Endothelial cell of umbilical vein (primary cell): ENCODE measurements around the gene SLC30A2. TPM values are rescaled to one million over a fixed set of nuclear protein-coding genes. Genes with fewer than 3 reads are reported as not detected.

Experiments
- BruUV-seq: library from RNA; stranded (reverse); fragments of 400-500 nt; replicated peaks from 2 replicates; lab custom pipeline; 2021; lab: Mats Ljungman, UMichigan
- CTCF ChIA-PET: fragments of 300-600, 350-600 bp; sonication (Branson Sonifier 250); formaldehyde crosslinking; loops from one replicate; lab custom pipeline; 2021; ENCODE audit warnings: antibody characterized with exemption, inconsistent platforms; lab: Charles Lee
- POLR2A ChIA-PET: fragments of 300-600, 350-600 bp; sonication (Branson Sonifier 250); formaldehyde crosslinking; loops from one replicate; lab custom pipeline; 2021; ENCODE audit warnings: antibody characterized with exemption, inconsistent platforms; lab: Charles Lee
- DNase-seq: peaks from one replicate; pipeline ENCODE4 v3.0.0-alpha.2; 2011; ENCODE audit warnings: low read depth, low spot score
- FAIRE-seq: peaks from 2 replicates; lab custom pipeline; 2011; peaks lifted over from hg19 to GRCh38; lab: Jason Lieb, UNC
- H2AFZ ChIP-seq: 2 replicates; pipeline ENCODE4 v1.6.0; 2012; ENCODE audit warnings: low read depth, low read length, control low read depth, inconsistent platforms
- H3K27ac ChIP-seq: 2 replicates; pipeline ENCODE4 v1.5.1; 2011; ENCODE audit warnings: low read depth, mild to moderate bottlenecking, control low read depth, low read length, moderate library complexity; ENCODE audit not compliant: insufficient read depth
- H3K27me3 ChIP-seq, 2 experiments: 2 replicates each; pipeline versions ENCODE4 v1.6.0 to v1.6.1; 2011; ENCODE audit warnings: low read length in 2 of 2, mixed read lengths in 1 of 2; ENCODE audit not compliant: control insufficient read depth in 2 of 2, insufficient read depth in 2 of 2
- H3K36me3 ChIP-seq, 2 experiments: 2 replicates in 1 of 2; 3 replicates in 1 of 2; pipeline ENCODE4 v1.5.1; 2011; ENCODE audit warnings: low read length in 2 of 2, mild to moderate bottlenecking in 1 of 2, moderate library complexity in 1 of 2; ENCODE audit not compliant: control insufficient read depth in 2 of 2, insufficient read depth in 2 of 2; ENCODE audit errors: extremely low read depth in 1 of 2
- H3K4me1 ChIP-seq: 3 replicates; pipeline ENCODE4 v1.5.1; 2011; ENCODE audit warnings: mild to moderate bottlenecking, low read length; ENCODE audit not compliant: control insufficient read depth, insufficient read depth; ENCODE audit errors: extremely low read depth
- H3K4me2 ChIP-seq: 2 replicates; pipeline ENCODE4 v1.6.1; 2011; ENCODE audit warnings: low read length, control low read depth, mixed read lengths; ENCODE audit not compliant: insufficient read depth
- H3K4me3 ChIP-seq, 3 experiments: fragments of 200-600 bp in 1 of 3; sonication (generic), shearing (Covaris generic) in 1 of 3; replicated peaks in 1 of 3; 2 replicates each; pipeline ENCODE4 v1.5.1; 2011 to 2016; ENCODE audit warnings: control low read depth in 3 of 3, low read length in 3 of 3, mild to moderate bottlenecking in 2 of 3, inconsistent platforms in 1 of 3, low read depth in 1 of 3, moderate library complexity in 1 of 3; ENCODE audit not compliant: insufficient read depth in 1 of 3
- H3K79me2 ChIP-seq: 2 replicates; pipeline ENCODE4 v1.6.0; 2012; ENCODE audit warnings: low read length, inconsistent platforms; ENCODE audit not compliant: control insufficient read depth, insufficient read depth
- H3K9ac ChIP-seq: replicated peaks from 2 replicates; pipeline ENCODE3; 2011; ENCODE audit warnings: low read length, control low read depth; ENCODE audit not compliant: insufficient read depth; ENCODE audit errors: extremely low read depth
- H3K9me1 ChIP-seq: replicated peaks from 3 replicates; pipeline ENCODE4 v1.6.0; 2011; ENCODE audit warnings: mild to moderate bottlenecking, low read length; ENCODE audit not compliant: control insufficient read depth, insufficient read depth; ENCODE audit errors: extremely low read depth
- H3K9me3 ChIP-seq: replicated peaks from 2 replicates; pipeline ENCODE4 v1.5.1; 2012; ENCODE audit warnings: low read length, inconsistent platforms; ENCODE audit not compliant: control insufficient read depth, insufficient read depth
- H4K20me1 ChIP-seq: replicated peaks from 2 replicates; pipeline ENCODE3; 2011; ENCODE audit warnings: mild to moderate bottlenecking, low read length; ENCODE audit not compliant: control insufficient read depth, insufficient read depth; ENCODE audit errors: extremely low read depth
- EZH2 ChIP-seq: IDR thresholded peaks from 2 replicates; pipeline ENCODE4 v1.6.1; 2012; ENCODE audit warnings: borderline replicate concordance, low read depth, mild to moderate bottlenecking, moderate library complexity, low read length, inconsistent platforms; ENCODE audit not compliant: severe bottlenecking
- FOS ChIP-seq: IDR thresholded peaks from 2 replicates; pipeline ENCODE4 v1.6.1; 2011; ENCODE audit warnings: mild to moderate bottlenecking, low read length, moderate library complexity, borderline replicate concordance; ENCODE audit not compliant: insufficient read depth
- GATA2 ChIP-seq: IDR thresholded peaks from 2 replicates; pipeline ENCODE4 v1.7.0; 2011; ENCODE audit warnings: low read depth, mild to moderate bottlenecking, moderate library complexity, mixed read lengths, low read length; ENCODE audit not compliant: insufficient read length, insufficient read depth
- JUN ChIP-seq: IDR thresholded peaks from 2 replicates; pipeline ENCODE4 v1.6.1; 2011; ENCODE audit warnings: borderline replicate concordance, low read depth; ENCODE audit not compliant: insufficient read length, insufficient read depth
- MYC ChIP-seq: IDR thresholded peaks from one replicate; pipeline ENCODE4 v1.6.1; 2011; ENCODE audit warnings: mild to moderate bottlenecking, low read depth, low read length
- POLR2A ChIP-seq: IDR thresholded peaks from 2 replicates; pipeline ENCODE4 v1.6.1; 2012; ENCODE audit warnings: low read depth, mild to moderate bottlenecking, control low read depth, low read length
- POLR2AphosphoS5 ChIP-seq: IDR thresholded peaks from 2 replicates; pipeline ENCODE4 v1.6.1; 2012; ENCODE audit warnings: low read depth, mild to moderate bottlenecking, control low read depth, low read length, moderate library complexity; ENCODE audit not compliant: insufficient read depth
- dilution Hi-C: fragments of 300-500 bp; cut with MboI; formaldehyde crosslinking; loops from one replicate; pipeline ENCODE4 v1.15.0; 2019; ENCODE audit warnings: low sequenced_read_pairs; ENCODE audit not compliant: extremely low pct_ligation_motif_present
- intact Hi-C: fragments of 100-400 bp; cut with micrococcal nuclease; formaldehyde crosslinking; loops from one replicate; pipeline ENCODE4 v1.10.0; 2022
- polyA plus RNA-seq, 4 experiments: library from polyadenylated mRNA; depleted of rRNA in 3 of 4; stranded (reverse) in 3 of 4; unstranded in 1 of 4; fragments of >200 nt; gene quantifications; 2 replicates each; pipeline versions ENCODE4 v1.2.1 to v1.2.3, GENCODE V29; 2011 to 2012; ENCODE audit warnings: missing spikeins in 1 of 4
- total RNA-seq: library from RNA; stranded (reverse); gene quantifications from 2 replicates; pipeline ENCODE4 v1.2.3, GENCODE V29; 2021
- TF ChIP-seq, protein P1 (sequence below): IDR thresholded peaks from 2 replicates; pipeline ENCODE4 v1.6.1; 2011; ENCODE audit not compliant: insufficient read depth, insufficient read length
- TF ChIP-seq, protein P2 (sequence below), 2 donors: IDR thresholded peaks; 1 replicate in 1 of 2; 2 replicates in 1 of 2; pipeline ENCODE4 v1.5.1; 2011; ENCODE audit warnings: low read length in 2 of 2, mild to moderate bottlenecking in 2 of 2, moderate library complexity in 2 of 2, control low read depth in 1 of 2, inconsistent platforms in 1 of 2, low read depth in 1 of 2; ENCODE audit not compliant: insufficient read depth in 1 of 2; ENCODE audit errors: extremely low read depth in 1 of 2

Gene SLC30A2
- total and polyA plus RNA-seq, 2 donors (not counting 3 experiments of a cell fraction or from before 2014, with no cell fraction given), result not detected

- no peak overlapping the region for H3K27ac ChIP-seq
- dilution Hi-C loops (no loop called here), intact Hi-C loops (no loop called here)
- no peak overlapping the region for H3K4me2 ChIP-seq
- peaks cover 1 to 8% of the 10 kb centered on the region in 2 experiments for H3K27me3 ChIP-seq
- ChIA-PET POLR2A (no interaction called here), CTCF (interaction anchor here (0.6 kb wide), 1 partner anchor 16 kb away, joined by 3 read pairs; no protein-coding TSS in a partner anchor)
- BruUV-seq, result no TSS peak
- FAIRE-seq, result no peak
- no peaks in the 10 kb centered on the region for H4K20me1 ChIP-seq
- H3K36me3 ChIP-seq, result no peaks in the 10 kb centered on the region
- no peak overlapping the region for H2AFZ ChIP-seq
- H3K4me1 ChIP-seq, result peaks cover 7% of the 10 kb centered on the region
- H3K9me3 ChIP-seq, result no peaks in the 10 kb centered on the region
- no peak overlapping the region for H3K9ac ChIP-seq
- no peaks in the 10 kb centered on the region for H3K9me1 ChIP-seq
- H3K4me3 ChIP-seq, result no peak overlapping the region
- H3K79me2 ChIP-seq, result no peaks in the 10 kb centered on the region
- DNase-seq, result no peak
- TF ChIP-seq, protein P1, sequence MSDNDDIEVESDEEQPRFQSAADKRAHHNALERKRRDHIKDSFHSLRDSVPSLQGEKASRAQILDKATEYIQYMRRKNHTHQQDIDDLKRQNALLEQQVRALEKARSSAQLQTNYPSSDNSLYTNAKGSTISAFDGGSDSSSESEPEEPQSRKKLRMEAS, result no peak
- TF ChIP-seq MYC (no peak), EZH2 (no peak), POLR2A (no peak), POLR2AphosphoS5 (no peak), JUN (no peak), GATA2 (no peak), FOS (no peak)
- TF ChIP-seq, protein P2, sequence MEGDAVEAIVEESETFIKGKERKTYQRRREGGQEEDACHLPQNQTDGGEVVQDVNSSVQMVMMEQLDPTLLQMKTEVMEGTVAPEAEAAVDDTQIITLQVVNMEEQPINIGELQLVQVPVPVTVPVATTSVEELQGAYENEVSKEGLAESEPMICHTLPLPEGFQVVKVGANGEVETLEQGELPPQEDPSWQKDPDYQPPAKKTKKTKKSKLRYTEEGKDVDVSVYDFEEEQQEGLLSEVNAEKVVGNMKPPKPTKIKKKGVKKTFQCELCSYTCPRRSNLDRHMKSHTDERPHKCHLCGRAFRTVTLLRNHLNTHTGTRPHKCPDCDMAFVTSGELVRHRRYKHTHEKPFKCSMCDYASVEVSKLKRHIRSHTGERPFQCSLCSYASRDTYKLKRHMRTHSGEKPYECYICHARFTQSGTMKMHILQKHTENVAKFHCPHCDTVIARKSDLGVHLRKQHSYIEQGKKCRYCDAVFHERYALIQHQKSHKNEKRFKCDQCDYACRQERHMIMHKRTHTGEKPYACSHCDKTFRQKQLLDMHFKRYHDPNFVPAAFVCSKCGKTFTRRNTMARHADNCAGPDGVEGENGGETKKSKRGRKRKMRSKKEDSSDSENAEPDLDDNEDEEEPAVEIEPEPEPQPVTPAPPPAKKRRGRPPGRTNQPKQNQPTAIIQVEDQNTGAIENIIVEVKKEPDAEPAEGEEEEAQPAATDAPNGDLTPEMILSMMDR (IDR thresholded peaks at IDR 0.05; ENCODE audit: extremely low read depth in 1 of 2, insufficient read depth in 1 of 2, low read depth in 1 of 2, low read length in 2 of 2), result no peak
These were observed 45.0 kb upstream of the SLC30A2 start for GRCh38 chr1:26090893-26091292.
